Measurements from ENCODE around the gene MOB2. TPM values are rescaled to one million over a fixed set of nuclear protein-coding genes. Genes with fewer than 3 reads are reported as not detected.

The MOB2 gene
- total RNA-seq, 2 experiments from 2014 or later = 13.2 to 14.0 TPM

- H3K9me3 Mint-ChIP-seq = no peaks in the 10 kb centered on the region
- H3K27me3 Mint-ChIP-seq = no peaks in the 10 kb centered on the region
- H3K27ac Mint-ChIP-seq = no peak overlapping the region
- no peak for TF ChIP-seq CTCF (IDR thresholded peaks at IDR 0.05)
- H3K4me1 Mint-ChIP-seq (ENCODE audit: low read depth) = peaks cover 26% of the 10 kb centered on the region
- ChIA-PET POLR2A (no interaction called here), CTCF (no interaction called here)
- no peak overlapping the region for H3K4me3 Mint-ChIP-seq
- no peak for DNase-seq
- peaks cover 16% of the 10 kb centered on the region for H3K36me3 Mint-ChIP-seq (ENCODE audit: low read depth)
- intact Hi-C loops (cut with micrococcal nuclease) = no loop called here
- no peak for ATAC-seq
Measured at GRCh38 chr11:1502168-1502953, 15.8 kb upstream of the MOB2 start.

GRCh38 chr11:1501421-1502167 is 15.0 kb upstream of the MOB2 start:
- TF ChIP-seq CTCF (IDR thresholded peaks at IDR 0.05) = no peak
- DNase-seq (no peak), ATAC-seq (no peak)
- Mint-ChIP-seq H3K4me1 (ENCODE audit: low read depth) (peaks cover 33% of the 10 kb centered on the region), H3K27me3 (no peaks in the 10 kb centered on the region), H3K36me3 (ENCODE audit: low read depth) (peaks cover 16% of the 10 kb centered on the region), H3K27ac (no peak overlapping the region), H3K9me3 (no peaks in the 10 kb centered on the region), H3K4me3 (no peak overlapping the region)
- CTCF ChIA-PET = no interaction called here
- intact Hi-C loops (cut with micrococcal nuclease) = no loop called here
- POLR2A ChIA-PET = no interaction called here

GRCh38 chr11:1500466-1501420 is 14.2 kb upstream of the MOB2 start:
- no peak for TF ChIP-seq CTCF (IDR thresholded peaks at IDR 0.05)
- H3K9me3 Mint-ChIP-seq = no peaks in the 10 kb centered on the region
- H3K4me3 Mint-ChIP-seq = no peak overlapping the region
- ATAC-seq (no peak), DNase-seq (no peak)
- H3K27me3 Mint-ChIP-seq = no peaks in the 10 kb centered on the region
- intact Hi-C loops (cut with micrococcal nuclease) = no loop called here
- POLR2A ChIA-PET = no interaction called here
- H3K36me3 Mint-ChIP-seq (ENCODE audit: low read depth) = peaks cover 16% of the 10 kb centered on the region
- peaks cover 36% of the 10 kb centered on the region for H3K4me1 Mint-ChIP-seq (ENCODE audit: low read depth)
- no peak overlapping the region for H3K27ac Mint-ChIP-seq
- CTCF ChIA-PET = no interaction called here

GRCh38 chr11:1499899-1500298 is 13.3 kb upstream of the MOB2 start:
- ATAC-seq = no peak

More at GRCh38 chr11:1499899-1500298, 13.3 kb upstream of the MOB2 start:
- TF ChIP-seq CTCF (IDR thresholded peaks at IDR 0.05) = no peak
- Mint-ChIP-seq H3K4me3 (no peak overlapping the region), H3K36me3 (ENCODE audit: low read depth) (peaks cover 16% of the 10 kb centered on the region), H3K27me3 (no peaks in the 10 kb centered on the region), H3K27ac (no peak overlapping the region), H3K9me3 (no peaks in the 10 kb centered on the region), H3K4me1 (ENCODE audit: low read depth) (peaks cover 36% of the 10 kb centered on the region)
- no peak for DNase-seq
- intact Hi-C loops (cut with micrococcal nuclease) = no loop called here
- ChIA-PET POLR2A (no interaction called here), CTCF (no interaction called here)
